ENCODE results near the gene HIVEP3.

GRCh38 chr1:41640141-41640751 lies 278.5 kb downstream of the HIVEP3 start:
- TF ChIP-seq CTCF (conservative IDR thresholded peaks at IDR 0.05) = no peak
- TF ChIP-seq EZH2 (IDR thresholded peaks at IDR 0.05; ENCODE audit: low read depth) = no peak
